Dermis lymphatic vessel endothelial cell (primary cell): Measurements from ENCODE around the gene PHF1. TPM values are rescaled to one million over a fixed set of nuclear protein-coding genes. Genes with fewer than 3 reads are reported as not detected.

Experiments
- total RNA-seq: library from RNA; depleted of rRNA; stranded (reverse); fragments of >200 nt; gene quantifications from 2 replicates; pipeline ENCODE4 v1.2.1, GENCODE V29; 2014

PHF1 gene
- 10.0 and 11.5 TPM in 2 replicates for total RNA-seq

GRCh38 chr6:33410711-33411631 lies at the start of gene PHF1:
Gene PHF1 (plus strand): TSS chr6:33411014. CDS start chr6:33412264, 1,250 bp downstream.

DNA sequence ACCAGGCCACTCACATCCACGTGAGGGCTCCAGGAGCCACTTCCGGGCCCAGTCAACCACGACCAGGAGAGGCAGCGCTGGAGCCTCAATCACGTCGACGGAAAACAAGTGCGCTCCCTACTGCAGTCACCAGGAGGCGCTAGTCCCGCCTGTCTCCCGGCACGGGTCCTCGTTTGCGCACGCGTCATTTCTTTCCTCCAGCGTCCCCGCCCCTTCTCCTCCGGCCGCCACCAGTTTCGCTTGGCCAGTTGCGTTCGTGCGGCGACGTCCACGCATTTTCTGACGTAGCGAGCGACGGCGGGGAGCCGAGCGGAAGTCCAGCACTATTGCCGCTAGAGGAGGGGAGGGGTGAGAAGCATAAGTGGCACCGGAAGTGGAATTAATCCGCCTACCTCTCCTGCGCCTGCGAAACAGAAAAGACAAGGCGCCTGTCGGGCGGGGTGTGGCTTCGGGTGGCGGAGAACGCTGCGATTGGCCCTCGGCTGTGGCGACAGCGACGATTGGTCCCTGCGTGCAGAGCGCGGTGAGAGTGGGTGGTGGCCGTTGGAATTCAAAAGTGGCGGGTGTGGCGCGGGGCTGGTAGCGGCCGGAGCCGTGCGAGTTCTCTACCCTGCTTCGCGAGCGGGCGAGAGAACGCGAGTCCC lies 19.4 kb upstream of the PHF1 start, which contains the start of gene KIFC1:
Gene KIFC1 (plus strand): TSS at position 546 of the 644 bp plus-strand sequence. CDS start 163 bp downstream, outside the sequence.

GRCh38 chr6:33417903-33418689 lies 7.3 kb downstream of the PHF1 start, which contains the start of gene CUTA:
Gene CUTA (minus strand): TSS chr6:33418107. CDS start chr6:33418000, 107 bp downstream.

DNA sequence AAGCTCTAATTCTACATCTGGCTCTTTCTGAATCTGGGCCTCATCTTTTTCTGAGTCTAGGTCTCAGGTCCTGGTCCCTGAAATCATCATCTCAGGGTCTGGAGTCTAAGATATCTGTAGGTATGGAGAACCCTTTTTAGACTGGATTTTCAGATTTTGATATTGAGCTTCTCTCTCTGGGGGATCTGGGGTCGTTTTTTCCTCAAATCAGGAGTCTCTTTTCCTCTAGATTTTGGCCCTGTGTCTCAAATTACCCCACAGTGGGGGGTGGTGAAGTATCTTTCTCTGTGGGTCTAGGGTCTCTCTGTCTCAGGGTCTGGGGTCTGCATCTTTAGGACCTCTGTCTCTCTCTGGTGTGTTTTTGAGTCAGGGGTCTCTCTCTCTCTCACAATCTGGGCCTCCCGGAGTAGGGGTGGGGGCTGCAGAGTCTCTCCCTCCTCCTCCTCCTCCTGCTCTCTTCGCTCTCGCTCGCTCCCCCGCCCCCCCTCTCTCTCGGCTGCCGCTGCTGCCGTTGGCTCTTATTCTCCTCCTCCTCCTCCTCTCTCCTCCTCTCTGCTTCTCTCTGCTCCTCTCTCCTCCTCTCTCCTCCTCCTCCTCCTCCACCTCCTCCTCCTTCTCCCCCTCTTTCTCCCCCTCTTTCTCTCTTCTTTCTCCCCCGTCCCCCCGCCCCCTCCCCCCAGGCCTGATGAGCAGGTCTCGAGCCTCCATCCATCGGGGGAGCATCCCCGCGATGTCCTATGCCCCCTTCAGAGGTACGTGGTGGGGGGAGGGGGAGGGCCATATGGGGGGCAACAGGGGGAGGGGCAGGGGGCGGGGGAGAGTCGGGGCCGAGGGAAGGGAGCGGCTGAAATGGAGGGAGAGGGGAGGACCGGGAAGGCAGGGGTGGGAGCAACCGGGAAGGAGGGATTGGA lies 9.0 kb downstream of the PHF1 start, which contains the start of gene SYNGAP1:
Gene SYNGAP1 (plus strand): TSS at position 486 of the 911 bp plus-strand sequence. CDS start 200 bp downstream, at position 686.

GRCh38 chr6:33454009-33454946 lies 43.5 kb downstream of the PHF1 start, which contains the start of gene ZBTB9:
Gene ZBTB9 (plus strand): TSS chr6:33454576. CDS start chr6:33455101, 525 bp downstream.

Other genes with a start within 250 kb of the PHF1 start
- 0.26 and 0.33 TPM in 2 replicates for gene COL11A2, start 218.5 kb upstream of the PHF1 start, total RNA-seq
- 19.8 and 24.4 TPM in 2 replicates for gene RXRB, start 210.3 kb upstream of the PHF1 start, total RNA-seq
- gene SLC39A7, start 210.1 kb upstream of the PHF1 start, total RNA-seq, result 86.5 and 115 TPM in 2 replicates
- 8.2 and 9.4 TPM in 2 replicates for gene HSD17B8, start 206.4 kb upstream of the PHF1 start, total RNA-seq
- 24.7 and 25.6 TPM in 2 replicates for gene RING1, start 202.5 kb upstream of the PHF1 start, total RNA-seq
- 29.3 and 30.0 TPM in 2 replicates for gene VPS52, start 139.1 kb upstream of the PHF1 start, total RNA-seq
- gene RPS18, start 138.9 kb upstream of the PHF1 start, total RNA-seq, result 4,072 and 4,082 TPM in 2 replicates
- gene B3GALT4, start 133.9 kb upstream of the PHF1 start, total RNA-seq, result 4.3 and 10.0 TPM in 2 replicates
- gene WDR46, start 121.8 kb upstream of the PHF1 start, total RNA-seq, result 61.7 and 63.3 TPM in 2 replicates
- 26.5 and 30.2 TPM in 2 replicates for gene PFDN6, start 121.4 kb upstream of the PHF1 start, total RNA-seq
- gene RGL2, start 112.1 kb upstream of the PHF1 start, total RNA-seq, result 55.5 and 57.6 TPM in 2 replicates
- gene TAPBP, start 96.9 kb upstream of the PHF1 start, total RNA-seq, result 44.0 and 48.9 TPM in 2 replicates
- gene ZBTB22, start 93.3 kb upstream of the PHF1 start, total RNA-seq, result 14.4 and 20.3 TPM in 2 replicates
- 37.4 and 54.5 TPM in 2 replicates for gene DAXX, start 88.1 kb upstream of the PHF1 start, total RNA-seq
- gene KIFC1, start 19.2 kb upstream of the PHF1 start, total RNA-seq, result 3.1 and 3.8 TPM in 2 replicates
- gene CUTA, start 7.1 kb downstream of the PHF1 start, total RNA-seq, result 51.8 and 59.5 TPM in 2 replicates
- gene SYNGAP1, start 9.1 kb downstream of the PHF1 start, total RNA-seq, result 1.7 and 2.9 TPM in 2 replicates
- 4.6 and 7.0 TPM in 2 replicates for gene ZBTB9, start 43.6 kb downstream of the PHF1 start, total RNA-seq
- gene BAK1, start 169.3 kb downstream of the PHF1 start, total RNA-seq, result 13.2 and 21.1 TPM in 2 replicates
- 7.4 and 18.3 TPM in 2 replicates for gene ITPR3, start 210.3 kb downstream of the PHF1 start, total RNA-seq